Activated T-helper 17 cell treated with anti-CD3 and anti-CD28 coated beads, Interleukin-2, amount 50 U/mL, for 72 hours (primary cell): Measurements from ENCODE around the gene MSL1. TPM values are rescaled to one million over a fixed set of nuclear protein-coding genes. Genes with fewer than 3 reads are reported as not detected.

Experiments
- ATAC-seq: fragments of 150-1000 bp; cut with Tn5 transposase; replicated peaks from 2 replicates; pipeline ENCODE4 v1.10.0; 2021; ENCODE audit warnings: mild to moderate bottlenecking, moderate library complexity
- H3K27ac Mint-ChIP-seq: one replicate; pipeline ENCODE4 v1.8.0; 2022; ENCODE audit warnings: mixed read lengths
- H3K27me3 Mint-ChIP-seq: one replicate; pipeline ENCODE4 v1.8.0; 2022; ENCODE audit warnings: mixed read lengths
- H3K36me3 Mint-ChIP-seq: one replicate; pipeline ENCODE4 v1.8.0; 2022; ENCODE audit warnings: low read depth, mild to moderate bottlenecking, mixed read lengths
- H3K4me1 Mint-ChIP-seq: one replicate; pipeline ENCODE4 v1.8.0; 2022; ENCODE audit warnings: mixed read lengths
- H3K4me3 Mint-ChIP-seq: one replicate; pipeline ENCODE4 v1.8.0; 2022; ENCODE audit warnings: mild to moderate bottlenecking, mixed read lengths
- H3K9me3 Mint-ChIP-seq: one replicate; pipeline ENCODE4 v1.8.0; 2022; ENCODE audit warnings: mixed read lengths
- total RNA-seq, 2 donors: library from RNA; stranded (reverse); gene quantifications; one replicate each; pipeline ENCODE4 v1.2.3, GENCODE V29; 2022

Gene MSL1
- total RNA-seq, 2 donors from 2014 or later: 80.5 to 114 TPM

GRCh38 chr17:40086150-40087044, 35.4 kb upstream of the MSL1 start:
- H3K36me3 Mint-ChIP-seq: peaks cover 24% of the 10 kb centered on the region
- peaks cover 3% of the 10 kb centered on the region for H3K4me1 Mint-ChIP-seq
- peak overlapping the region; percentile 3 for H3K27ac Mint-ChIP-seq

GRCh38 chr17:40087049-40087794, 34.5 kb upstream of the MSL1 start:
- no peaks in the 10 kb centered on the region for H3K9me3 Mint-ChIP-seq
- ATAC-seq: no peak
- H3K27me3 Mint-ChIP-seq: no peaks in the 10 kb centered on the region
- H3K4me1 Mint-ChIP-seq: peaks cover 3% of the 10 kb centered on the region
- peaks cover 29% of the 10 kb centered on the region for H3K36me3 Mint-ChIP-seq
- peak overlapping the region; percentile 3 for H3K27ac Mint-ChIP-seq
- no peak overlapping the region for H3K4me3 Mint-ChIP-seq

More at GRCh38 chr17:40086150-40087044, 35.4 kb upstream of the MSL1 start:
- Mint-ChIP-seq H3K27me3 (no peaks in the 10 kb centered on the region), H3K9me3 (no peaks in the 10 kb centered on the region), H3K4me3 (no peak overlapping the region)
- peak; percentile 60 for ATAC-seq

- peaks cover 29% of the 10 kb centered on the region for H3K36me3 Mint-ChIP-seq
- no peaks in the 10 kb centered on the region for H3K9me3 Mint-ChIP-seq
- ATAC-seq: no peak
- no peaks in the 10 kb centered on the region for H3K27me3 Mint-ChIP-seq
- H3K4me3 Mint-ChIP-seq: no peak overlapping the region
- H3K4me1 Mint-ChIP-seq: peaks cover 3% of the 10 kb centered on the region
- peak overlapping the region; percentile 79 for H3K27ac Mint-ChIP-seq
These were observed 33.7 kb upstream of the MSL1 start for GRCh38 chr17:40087903-40088718.

DNA sequence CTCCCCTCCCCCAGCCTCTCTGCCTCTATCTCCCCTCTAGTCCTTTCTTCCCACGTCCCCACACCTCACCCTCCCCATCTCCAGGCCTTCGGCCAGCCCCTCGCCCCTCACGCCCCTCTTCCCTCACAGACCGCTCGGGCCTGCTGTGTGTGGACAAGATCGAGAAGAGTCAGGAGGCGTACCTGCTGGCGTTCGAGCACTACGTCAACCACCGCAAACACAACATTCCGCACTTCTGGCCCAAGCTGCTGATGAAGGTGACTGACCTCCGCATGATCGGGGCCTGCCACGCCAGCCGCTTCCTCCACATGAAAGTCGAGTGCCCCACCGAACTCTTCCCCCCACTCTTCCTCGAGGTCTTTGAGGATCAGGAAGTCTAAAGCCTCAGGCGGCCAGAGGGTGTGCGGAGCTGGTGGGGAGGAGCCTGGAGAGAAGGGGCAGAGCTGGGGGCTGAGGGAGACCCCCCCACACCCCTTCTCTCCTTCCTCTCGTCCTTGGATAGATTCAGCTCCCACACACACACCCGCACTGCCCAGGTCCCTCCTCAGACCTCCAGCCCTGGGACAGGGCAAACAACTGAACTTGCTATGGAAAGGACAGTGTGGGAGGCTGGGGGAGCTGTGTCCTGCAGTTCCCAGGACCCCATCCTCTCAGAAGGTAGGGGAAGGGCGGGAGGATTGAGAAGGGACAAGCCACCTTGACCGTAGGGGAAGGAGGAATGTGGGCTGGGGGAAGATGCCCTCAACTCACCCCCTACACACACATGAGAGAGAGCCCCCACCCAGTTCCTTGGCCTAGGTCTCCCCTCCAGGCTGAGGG, 32.5 kb upstream of the MSL1 start:
- Mint-ChIP-seq H3K36me3 (peaks cover 41% of the 10 kb centered on the region), H3K4me3 (no peak overlapping the region), H3K4me1 (peaks cover 14% of the 10 kb centered on the region), H3K27ac (peak overlapping the region; percentile 79), H3K27me3 (no peaks in the 10 kb centered on the region), H3K9me3 (no peaks in the 10 kb centered on the region)
- ATAC-seq: no peak

- H3K27me3 Mint-ChIP-seq: no peaks in the 10 kb centered on the region
- H3K4me1 Mint-ChIP-seq: peaks cover 17% of the 10 kb centered on the region
- H3K4me3 Mint-ChIP-seq: no peak overlapping the region
- peak overlapping the region; percentile 79 for H3K27ac Mint-ChIP-seq
- peaks cover 45% of the 10 kb centered on the region for H3K36me3 Mint-ChIP-seq
- H3K9me3 Mint-ChIP-seq: no peaks in the 10 kb centered on the region
- ATAC-seq: no peak
These were observed 31.3 kb upstream of the MSL1 start for GRCh38 chr17:40090237-40091119.

DNA sequence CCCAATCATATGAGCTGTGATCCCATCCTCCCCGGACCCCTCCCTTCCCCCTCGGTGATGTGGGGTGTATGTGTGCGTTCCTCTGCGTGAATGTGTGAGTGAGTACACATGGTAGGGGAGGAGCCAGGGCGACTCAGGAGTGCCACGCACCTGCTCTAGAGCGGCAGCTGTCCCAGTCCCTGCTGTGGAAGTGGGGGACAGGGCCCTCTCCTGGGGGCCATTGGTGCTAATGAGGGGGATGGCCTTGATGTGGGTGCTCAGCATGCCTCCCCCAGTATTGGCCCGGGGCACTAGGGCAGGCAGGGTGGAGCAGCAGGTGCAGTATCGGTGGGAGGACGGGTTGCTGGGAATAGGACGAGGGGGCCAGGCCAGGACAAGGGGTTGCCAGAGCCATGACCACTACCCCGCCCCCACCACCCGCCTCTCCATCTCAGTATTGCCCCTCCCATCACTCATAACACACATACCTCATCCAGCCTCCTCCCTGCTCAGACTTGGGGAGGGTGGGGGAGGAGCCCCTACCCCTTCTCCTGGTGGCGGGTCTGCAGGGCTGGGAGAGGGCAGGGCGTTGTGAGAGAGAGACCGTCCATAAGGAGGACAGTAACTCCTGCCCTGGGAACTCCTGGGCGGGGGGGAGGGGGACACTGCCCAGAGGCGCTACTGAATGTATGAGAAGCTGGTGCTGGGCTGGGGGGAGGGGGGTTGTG, 29.9 kb upstream of the MSL1 start:
- H3K36me3 Mint-ChIP-seq: peaks cover 59% of the 10 kb centered on the region
- H3K4me3 Mint-ChIP-seq: no peak overlapping the region
- H3K27me3 Mint-ChIP-seq: no peaks in the 10 kb centered on the region
- H3K4me1 Mint-ChIP-seq: peaks cover 29% of the 10 kb centered on the region
- H3K27ac Mint-ChIP-seq: no peak overlapping the region
- H3K9me3 Mint-ChIP-seq: no peaks in the 10 kb centered on the region
- ATAC-seq: no peak

- H3K9me3 Mint-ChIP-seq: no peaks in the 10 kb centered on the region
- H3K27me3 Mint-ChIP-seq: no peaks in the 10 kb centered on the region
- H3K36me3 Mint-ChIP-seq: peaks cover 66% of the 10 kb centered on the region
- ATAC-seq: no peak
- no peak overlapping the region for H3K4me3 Mint-ChIP-seq
- no peak overlapping the region for H3K27ac Mint-ChIP-seq
- peaks cover 36% of the 10 kb centered on the region for H3K4me1 Mint-ChIP-seq
These were observed 29.2 kb upstream of the MSL1 start for GRCh38 chr17:40092581-40092980.

DNA sequence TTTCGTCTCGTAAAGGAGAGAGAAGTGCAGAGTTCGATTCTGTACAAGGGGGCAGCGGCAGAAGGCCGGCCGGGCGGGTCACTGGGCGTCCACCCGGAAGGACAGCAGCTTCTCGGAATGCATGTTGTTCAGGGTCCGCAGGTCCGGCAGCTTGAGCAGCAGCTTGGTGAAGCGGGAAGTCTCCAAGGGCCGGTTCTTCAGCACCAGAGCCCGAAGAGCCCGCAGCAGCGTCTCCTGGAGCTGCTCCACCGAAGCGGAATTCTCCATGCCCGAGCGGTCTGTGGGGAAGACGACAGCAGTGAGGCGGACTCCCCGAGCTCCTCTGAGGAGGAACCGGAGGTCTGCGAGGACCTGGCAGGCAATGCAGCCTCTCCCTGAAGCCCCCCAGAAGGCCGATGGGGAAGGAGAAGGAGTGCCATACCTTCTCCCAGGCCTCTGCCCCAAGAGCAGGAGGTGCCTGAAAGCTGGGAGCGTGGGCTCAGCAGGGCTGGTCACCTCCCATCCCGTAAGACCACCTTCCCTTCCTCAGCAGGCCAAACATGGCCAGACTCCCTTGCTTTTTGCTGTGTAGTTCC, 28.7 kb upstream of the MSL1 start:
- Mint-ChIP-seq H3K27ac (peak overlapping the region; percentile 45), H3K4me3 (no peak overlapping the region)

DNA sequence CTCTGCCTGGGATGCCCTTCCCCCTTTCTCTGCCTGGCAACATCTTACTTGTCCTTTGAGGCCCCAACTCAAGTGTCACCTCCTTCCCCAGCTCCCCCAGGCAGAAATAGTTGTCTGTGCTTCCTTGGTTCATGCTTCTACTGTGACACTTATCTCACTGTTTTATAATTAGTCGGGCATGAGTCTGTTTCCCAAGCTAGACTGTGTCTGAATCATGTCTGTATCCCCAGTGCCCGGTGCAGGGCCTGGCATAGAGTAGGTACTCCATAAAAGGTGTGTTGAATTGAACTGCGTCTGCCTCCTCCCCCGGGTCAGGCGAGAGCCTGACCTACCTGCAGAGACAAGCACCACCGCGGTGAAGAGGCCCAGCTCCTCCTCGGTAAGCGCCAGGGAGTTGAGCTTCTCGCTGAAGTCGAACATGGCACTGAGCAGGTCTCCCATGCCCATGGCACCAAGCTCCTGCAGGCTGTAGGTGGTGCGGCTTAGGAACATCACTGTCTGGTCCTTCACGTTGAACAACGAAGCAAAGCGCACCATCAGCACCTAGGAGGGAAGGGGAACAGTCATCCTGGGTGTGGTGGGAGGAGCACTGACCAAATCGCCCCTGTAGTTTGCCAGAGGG, 28.1 kb upstream of the MSL1 start:
- Mint-ChIP-seq H3K4me1 (peaks cover 43% of the 10 kb centered on the region), H3K36me3 (peaks cover 77% of the 10 kb centered on the region), H3K9me3 (no peaks in the 10 kb centered on the region), H3K27ac (peak overlapping the region; percentile 45), H3K27me3 (no peaks in the 10 kb centered on the region), H3K4me3 (peak overlapping the region; percentile 11)
- ATAC-seq: no peak

More for the DNA sequence above, 28.7 kb upstream of the MSL1 start:
- peaks cover 41% of the 10 kb centered on the region for H3K4me1 Mint-ChIP-seq
- H3K36me3 Mint-ChIP-seq: peaks cover 71% of the 10 kb centered on the region
- H3K9me3 Mint-ChIP-seq: no peaks in the 10 kb centered on the region
- no peaks in the 10 kb centered on the region for H3K27me3 Mint-ChIP-seq
- ATAC-seq: no peak

DNA sequence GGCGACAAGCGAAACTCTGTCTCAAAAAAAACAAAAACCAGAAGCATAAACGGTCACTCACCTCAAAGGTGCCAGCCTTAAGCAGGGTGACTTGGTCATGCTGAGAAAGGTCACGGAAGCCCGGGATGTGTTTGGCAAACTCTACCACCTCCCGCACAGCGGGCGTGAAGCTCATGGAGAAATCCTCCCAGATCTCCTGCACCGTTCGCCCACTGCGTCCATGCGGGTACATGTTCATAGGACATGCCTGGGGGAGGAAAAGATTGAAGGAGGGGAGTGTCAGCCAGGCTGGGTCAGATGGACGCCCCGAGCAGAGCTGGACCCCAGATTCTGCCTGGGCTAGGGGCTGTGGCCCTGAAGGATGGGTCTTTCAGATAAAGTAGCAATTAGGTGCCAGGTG, 26.9 kb upstream of the MSL1 start:
- Mint-ChIP-seq H3K4me3 (peak overlapping the region; percentile 97), H3K36me3 (peaks cover 76% of the 10 kb centered on the region), H3K27ac (peak overlapping the region; percentile 86), H3K4me1 (peaks cover 40% of the 10 kb centered on the region), H3K9me3 (no peaks in the 10 kb centered on the region), H3K27me3 (no peaks in the 10 kb centered on the region)
- no peak for ATAC-seq

DNA sequence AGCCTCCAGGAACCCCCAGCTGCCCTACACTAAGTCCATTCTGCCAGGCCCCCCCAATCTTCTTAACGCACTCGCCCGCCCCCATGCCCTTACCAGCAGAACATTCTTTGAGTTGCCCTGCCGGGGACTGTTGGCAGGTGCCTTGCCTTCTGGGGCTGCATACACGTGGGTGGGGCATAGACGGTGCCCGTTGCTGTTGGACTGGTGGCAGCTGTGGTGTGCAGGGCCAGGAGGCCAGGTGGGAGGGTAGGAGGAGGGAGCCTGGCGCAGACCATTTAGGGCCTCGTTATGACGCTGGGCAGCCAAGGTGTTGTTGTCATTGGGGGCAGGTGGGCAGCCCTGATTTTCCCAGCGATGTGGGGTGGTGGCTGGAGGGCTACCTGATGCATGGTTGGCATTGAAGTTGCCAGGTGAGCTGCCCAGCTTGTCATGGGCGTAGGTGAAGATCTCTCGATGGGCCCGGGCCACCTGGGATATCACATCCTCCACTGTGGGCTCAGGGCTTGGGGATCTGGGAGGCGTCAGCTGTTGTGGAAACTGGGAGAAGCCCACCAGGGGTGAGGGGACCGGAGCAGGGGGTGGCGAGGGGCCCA, 26.3 kb upstream of the MSL1 start:
- H3K36me3 Mint-ChIP-seq: peaks cover 77% of the 10 kb centered on the region
- peak overlapping the region; percentile 97 for H3K4me3 Mint-ChIP-seq
- H3K9me3 Mint-ChIP-seq: no peaks in the 10 kb centered on the region
- peaks cover 39% of the 10 kb centered on the region for H3K4me1 Mint-ChIP-seq
- peak overlapping the region; percentile 86 for H3K27ac Mint-ChIP-seq
- H3K27me3 Mint-ChIP-seq: no peaks in the 10 kb centered on the region
- ATAC-seq: no peak
